ENCODE data around the gene NLGN3. TPM values are rescaled to one million over a fixed set of nuclear protein-coding genes. Genes with fewer than 3 reads are reported as not detected.

Gene NLGN3
- total RNA-seq, 1 donor from 2014 or later, result 1.1 TPM

GRCh38 chrX:71214152-71214551 lies 69.5 kb downstream of the NLGN3 start:
- no peak overlapping the region for H3K27ac Mint-ChIP-seq
- H3K4me1 Mint-ChIP-seq (ENCODE audit: low read depth), result no peaks in the 10 kb centered on the region
- no peak for DNase-seq (ENCODE audit: low spot score)
- H3K9me3 Mint-ChIP-seq, result no peaks in the 10 kb centered on the region
- peaks cover 3% of the 10 kb centered on the region for H3K27me3 Mint-ChIP-seq (ENCODE audit: insufficient read depth)
- intact Hi-C loops (cut with micrococcal nuclease), result no loop called here
- H3K4me3 Mint-ChIP-seq, result no peak overlapping the region
- H3K36me3 Mint-ChIP-seq (ENCODE audit: low read depth), result no peaks in the 10 kb centered on the region

GRCh38 chrX:71214604-71215337 lies 70.1 kb downstream of the NLGN3 start:
- Mint-ChIP-seq H3K4me1 (ENCODE audit: low read depth) (no peaks in the 10 kb centered on the region), H3K27me3 (ENCODE audit: insufficient read depth) (peaks cover 1% of the 10 kb centered on the region)
- intact Hi-C loops (cut with micrococcal nuclease), result no loop called here

GRCh38 chrX:71215338-71215912 lies 70.8 kb downstream of the NLGN3 start:
- no peak overlapping the region for H3K27ac Mint-ChIP-seq
- H3K9me3 Mint-ChIP-seq, result no peaks in the 10 kb centered on the region
- DNase-seq (ENCODE audit: low spot score), result no peak
- no peaks in the 10 kb centered on the region for H3K36me3 Mint-ChIP-seq (ENCODE audit: low read depth)
- intact Hi-C loops (cut with micrococcal nuclease), result no loop called here
- no peak overlapping the region for H3K4me3 Mint-ChIP-seq
- no peaks in the 10 kb centered on the region for H3K4me1 Mint-ChIP-seq (ENCODE audit: low read depth)
- H3K27me3 Mint-ChIP-seq (ENCODE audit: insufficient read depth), result peaks cover 1% of the 10 kb centered on the region

More at GRCh38 chrX:71214604-71215337, 70.1 kb downstream of the NLGN3 start:
- no peaks in the 10 kb centered on the region for H3K36me3 Mint-ChIP-seq (ENCODE audit: low read depth)
- no peak overlapping the region for H3K27ac Mint-ChIP-seq
- DNase-seq (ENCODE audit: low spot score), result no peak
- H3K9me3 Mint-ChIP-seq, result no peaks in the 10 kb centered on the region
- no peak overlapping the region for H3K4me3 Mint-ChIP-seq

- no peaks in the 10 kb centered on the region for H3K9me3 Mint-ChIP-seq
- H3K4me3 Mint-ChIP-seq, result no peak overlapping the region
- no peaks in the 10 kb centered on the region for H3K36me3 Mint-ChIP-seq (ENCODE audit: low read depth)
- intact Hi-C loops (cut with micrococcal nuclease), result no loop called here
- H3K4me1 Mint-ChIP-seq (ENCODE audit: low read depth), result no peaks in the 10 kb centered on the region
- H3K27me3 Mint-ChIP-seq (ENCODE audit: insufficient read depth), result peaks cover 1% of the 10 kb centered on the region
- H3K27ac Mint-ChIP-seq, result no peak overlapping the region
- DNase-seq (ENCODE audit: low spot score), result no peak
Observed at GRCh38 chrX:71216485-71216884, 71.8 kb downstream of the NLGN3 start.

GRCh38 chrX:71217298-71217697 lies 72.7 kb downstream of the NLGN3 start:
- DNase-seq (ENCODE audit: low spot score), result no peak
- Mint-ChIP-seq H3K27me3 (ENCODE audit: insufficient read depth) (peaks cover 1% of the 10 kb centered on the region), H3K36me3 (ENCODE audit: low read depth) (no peaks in the 10 kb centered on the region), H3K4me3 (no peak overlapping the region), H3K4me1 (ENCODE audit: low read depth) (no peaks in the 10 kb centered on the region), H3K27ac (no peak overlapping the region), H3K9me3 (no peaks in the 10 kb centered on the region)
- intact Hi-C loops (cut with micrococcal nuclease), result no loop called here

Other genes starting within 250 kb of the NLGN3 start
- gene TEX11, start 236.1 kb upstream of the NLGN3 start, total RNA-seq, result 0.12 TPM in 1 of 2 replicates, not detected in the other
- gene SLC7A3, start 213.7 kb upstream of the NLGN3 start, total RNA-seq, result not detected in 2 replicates
- gene SNX12, start 76.5 kb upstream of the NLGN3 start, total RNA-seq, result 47.9 and 51.9 TPM in 2 replicates
- 10.7 and 11.9 TPM in 2 replicates for gene FOXO4, start 49.0 kb upstream of the NLGN3 start, total RNA-seq
- gene CXorf65, start 38.1 kb upstream of the NLGN3 start, total RNA-seq, result 17.1 and 21.2 TPM in 2 replicates
- 375 and 397 TPM in 2 replicates for gene IL2RG, start 33.3 kb upstream of the NLGN3 start, total RNA-seq
- gene MED12, start 26.2 kb upstream of the NLGN3 start, total RNA-seq, result 59.9 and 65.4 TPM in 2 replicates
- not detected in 2 replicates for gene GJB1, start 78.4 kb downstream of the NLGN3 start, total RNA-seq
- gene ZMYM3, start 109.3 kb downstream of the NLGN3 start, total RNA-seq, result 12.6 and 13.2 TPM in 2 replicates
- gene NONO, start 138.8 kb downstream of the NLGN3 start, total RNA-seq, result 512 and 546 TPM in 2 replicates
- gene ITGB1BP2, start 156.9 kb downstream of the NLGN3 start, total RNA-seq, result 4.9 and 7.0 TPM in 2 replicates
- 41.4 and 46.1 TPM in 2 replicates for gene TAF1, start 221.5 kb downstream of the NLGN3 start, total RNA-seq